WI38 (cell line): Measurements from ENCODE around the gene TRPV4.

Experiments used
- H3K4me3 ChIP-seq: 2 replicates; pipeline ENCODE4 v1.5.1; 2011; ENCODE audit warnings: low read depth, mild to moderate bottlenecking, control low read depth, low read length
- TF ChIP-seq, protein P1 (sequence below): IDR thresholded peaks from 2 replicates; pipeline ENCODE4 v1.5.1; 2012; ENCODE audit warnings: low read depth, mild to moderate bottlenecking, control low read depth, low read length

TRPV4 gene

GRCh38 chr12:109763201-109763841 is 69.9 kb downstream of the TRPV4 start:
- TF ChIP-seq, protein P1, sequence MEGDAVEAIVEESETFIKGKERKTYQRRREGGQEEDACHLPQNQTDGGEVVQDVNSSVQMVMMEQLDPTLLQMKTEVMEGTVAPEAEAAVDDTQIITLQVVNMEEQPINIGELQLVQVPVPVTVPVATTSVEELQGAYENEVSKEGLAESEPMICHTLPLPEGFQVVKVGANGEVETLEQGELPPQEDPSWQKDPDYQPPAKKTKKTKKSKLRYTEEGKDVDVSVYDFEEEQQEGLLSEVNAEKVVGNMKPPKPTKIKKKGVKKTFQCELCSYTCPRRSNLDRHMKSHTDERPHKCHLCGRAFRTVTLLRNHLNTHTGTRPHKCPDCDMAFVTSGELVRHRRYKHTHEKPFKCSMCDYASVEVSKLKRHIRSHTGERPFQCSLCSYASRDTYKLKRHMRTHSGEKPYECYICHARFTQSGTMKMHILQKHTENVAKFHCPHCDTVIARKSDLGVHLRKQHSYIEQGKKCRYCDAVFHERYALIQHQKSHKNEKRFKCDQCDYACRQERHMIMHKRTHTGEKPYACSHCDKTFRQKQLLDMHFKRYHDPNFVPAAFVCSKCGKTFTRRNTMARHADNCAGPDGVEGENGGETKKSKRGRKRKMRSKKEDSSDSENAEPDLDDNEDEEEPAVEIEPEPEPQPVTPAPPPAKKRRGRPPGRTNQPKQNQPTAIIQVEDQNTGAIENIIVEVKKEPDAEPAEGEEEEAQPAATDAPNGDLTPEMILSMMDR, result no peak
- H3K4me3 ChIP-seq, result no peak overlapping the region

GRCh38 chr12:109762673-109763191 is 70.5 kb downstream of the TRPV4 start:
- TF ChIP-seq, protein P1, result no peak

GRCh38 chr12:109762071-109762672 is 71.0 kb downstream of the TRPV4 start:
- TF ChIP-seq, protein P1, result no peak

More at GRCh38 chr12:109762673-109763191, 70.5 kb downstream of the TRPV4 start:
- H3K4me3 ChIP-seq, result no peak overlapping the region

DNA sequence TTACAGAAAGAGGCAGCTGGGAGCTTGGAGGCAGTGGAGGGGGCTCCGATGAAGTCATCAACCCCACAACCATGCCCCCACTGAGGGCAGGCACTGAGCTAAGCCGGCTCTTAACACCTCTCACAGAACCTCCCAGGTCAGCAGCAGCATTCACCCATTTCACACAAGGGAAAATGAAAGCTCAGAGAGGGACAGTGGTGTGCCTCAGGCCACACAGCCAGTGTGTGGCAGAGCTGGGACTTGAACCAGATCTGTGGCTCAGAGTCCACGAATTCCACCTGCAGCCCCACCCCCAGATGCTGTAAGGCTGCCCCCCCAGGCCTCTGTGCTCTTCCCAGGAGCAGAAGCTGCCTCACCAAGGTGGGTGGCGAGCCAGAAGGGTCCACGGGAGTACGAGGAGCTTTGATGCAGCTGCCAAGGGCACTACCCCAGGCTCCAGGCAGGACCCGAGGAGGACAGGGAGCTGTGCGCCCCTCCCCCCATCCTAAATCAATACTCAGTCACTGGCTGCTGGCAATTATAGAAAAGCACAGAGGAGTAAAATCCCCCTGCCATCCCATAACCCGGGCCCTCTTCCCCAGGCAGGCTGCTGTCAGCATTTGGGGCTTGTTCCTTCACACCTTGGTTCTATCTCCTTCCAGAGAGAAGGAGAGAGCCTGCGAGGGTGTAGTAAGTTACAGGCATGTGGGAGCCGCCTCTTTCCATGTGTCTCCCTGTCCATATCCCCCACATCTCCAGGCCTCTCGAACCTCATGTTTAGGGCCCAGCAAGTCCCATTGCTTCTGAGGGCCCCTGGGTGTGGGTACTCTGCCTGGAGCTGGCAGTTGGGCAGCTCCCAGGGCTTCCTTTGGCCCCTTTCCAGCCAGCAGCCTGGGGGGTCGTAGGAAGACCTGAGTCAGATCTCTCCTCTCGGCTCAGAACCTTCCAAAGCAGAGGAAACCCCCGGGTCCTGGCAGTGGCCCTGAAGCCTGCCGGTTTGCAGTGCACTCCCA is 72.0 kb downstream of the TRPV4 start:
- TF ChIP-seq, protein P1, result no peak
- no peak overlapping the region for H3K4me3 ChIP-seq

More at GRCh38 chr12:109762071-109762672, 71.0 kb downstream of the TRPV4 start:
- no peak overlapping the region for H3K4me3 ChIP-seq

GRCh38 chr12:109760031-109760929 is 72.9 kb downstream of the TRPV4 start:
- H3K4me3 ChIP-seq, result no peak overlapping the region
- TF ChIP-seq, protein P1, result no peak

DNA sequence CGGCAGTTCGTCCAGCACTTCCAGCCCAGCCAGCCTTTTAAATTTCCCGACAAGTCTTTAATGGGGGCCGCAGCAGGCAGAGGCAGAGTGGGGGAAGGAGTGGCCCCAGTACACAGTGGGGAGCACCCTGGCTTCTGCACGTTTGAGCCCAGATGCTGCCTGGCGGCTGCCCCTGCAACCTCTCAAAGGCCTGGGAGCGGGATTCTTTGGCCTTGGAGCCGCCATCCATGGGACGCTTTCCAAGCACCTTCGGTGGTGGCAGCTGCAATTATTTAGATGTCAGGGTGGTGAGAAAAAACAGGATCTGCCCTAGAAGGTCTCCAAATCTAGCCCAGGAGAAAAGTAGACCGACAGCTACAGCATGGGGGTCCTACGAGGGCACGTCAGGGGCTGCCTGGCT is 73.6 kb downstream of the TRPV4 start:
- TF ChIP-seq, protein P1, result no peak
- H3K4me3 ChIP-seq, result no peak overlapping the region
